Karpas-422 (cell line): ENCODE results near the gene SPECC1. TPM values are rescaled to one million over a fixed set of nuclear protein-coding genes. Genes with fewer than 3 reads are reported as not detected.
"Not testable (repeated sequence)": the region's sequence is repeated elsewhere in the genome, so short reads cannot be mapped to it uniquely, and the experiment has no call there.

Experiments
- DNase-seq: peaks from one replicate; pipeline ENCODE4 v3.0.0-alpha.2; 2015
- H2AFZ ChIP-seq: fragments of 200-600 bp; sonication (generic); 2 replicates; pipeline ENCODE4 v1.6.1; 2014; ENCODE audit warnings: antibody characterized with exemption, low read length, mixed read lengths
- H3K27ac ChIP-seq: fragments of 200-600 bp; sonication (generic); 2 replicates; pipeline ENCODE4 v1.5.1; 2014; ENCODE audit warnings: mild to moderate bottlenecking, low read length, moderate library complexity
- H3K27me3 ChIP-seq: fragments of 200-600 bp; sonication (generic); 2 replicates; pipeline ENCODE4 v1.6.1; 2014; ENCODE audit warnings: low read length, mixed read lengths
- H3K36me3 ChIP-seq: fragments of 200-600 bp; sonication (generic); 2 replicates; pipeline ENCODE4 v1.6.1; 2014; ENCODE audit warnings: low read length, mixed read lengths; ENCODE audit not compliant: insufficient read depth
- H3K4me1 ChIP-seq: fragments of 200-600 bp; sonication (generic); 2 replicates; pipeline ENCODE4 v1.6.1; 2014; ENCODE audit warnings: mild to moderate bottlenecking, low read length, mixed read lengths
- H3K4me2 ChIP-seq: fragments of 200-600 bp; sonication (generic); 2 replicates; pipeline ENCODE4 v1.6.1; 2014; ENCODE audit warnings: low read length, low read depth, mild to moderate bottlenecking; ENCODE audit not compliant: poor library complexity, severe bottlenecking
- H3K4me3 ChIP-seq: fragments of 200-600 bp; sonication (generic); 2 replicates; pipeline ENCODE4 v1.5.1; 2014; ENCODE audit warnings: mild to moderate bottlenecking, antibody characterized with exemption, low read length, mixed read lengths
- H3K79me2 ChIP-seq: fragments of 200-600 bp; sonication (generic); 2 replicates; pipeline ENCODE4 v1.6.1; 2014; ENCODE audit warnings: mild to moderate bottlenecking, low read length, mixed read lengths
- H3K9ac ChIP-seq: fragments of 200-600 bp; sonication (generic); 2 replicates; pipeline ENCODE4 v1.6.0; 2014; ENCODE audit warnings: low read length
- H3K9me2 ChIP-seq: fragments of 200-600 bp; sonication (generic), shearing (Covaris generic); replicated peaks from 2 replicates; pipeline ENCODE4 v1.6.0; 2014; ENCODE audit warnings: mild to moderate bottlenecking, low read length, moderate library complexity; ENCODE audit not compliant: insufficient read depth
- H3K9me3 ChIP-seq: fragments of 300-700, 200-600 bp; sonication (generic); 2 replicates; pipeline ENCODE4 v1.6.1; 2014; ENCODE audit warnings: low read length, mixed read lengths
- H4K20me1 ChIP-seq: fragments of 200-600 bp; sonication (generic); 2 replicates; pipeline ENCODE4 v1.6.1; 2014; ENCODE audit warnings: mild to moderate bottlenecking, antibody characterized with exemption, low read length, low read depth; ENCODE audit not compliant: insufficient read depth
- total RNA-seq: library from RNA; depleted of rRNA; stranded (reverse); fragments of >200 nt; shearing (Covaris generic); gene quantifications from 2 replicates; pipeline ENCODE4 v1.2.3, GENCODE V29; 2014; ENCODE audit warnings: low replicate concordance

The SPECC1 gene
- total RNA-seq, 1 experiment from 2014 or later = not detected

- no peaks in the 10 kb centered on the region for H3K27me3 ChIP-seq
- H3K79me2 ChIP-seq = no peaks in the 10 kb centered on the region
- H3K36me3 ChIP-seq = no peaks in the 10 kb centered on the region
- no peak overlapping the region for H3K4me3 ChIP-seq
- H3K27ac ChIP-seq = no peak overlapping the region
- H3K9me2 ChIP-seq = no peaks in the 10 kb centered on the region
- H3K9me3 ChIP-seq = no peaks in the 10 kb centered on the region
- H3K9ac ChIP-seq = no peak overlapping the region
- no peak overlapping the region for H2AFZ ChIP-seq
- H3K4me1 ChIP-seq = no peaks in the 10 kb centered on the region
- no peak overlapping the region for H3K4me2 ChIP-seq
- H4K20me1 ChIP-seq = no peaks in the 10 kb centered on the region
- no peak for DNase-seq
These were observed 62.9 kb downstream of the SPECC1 start for GRCh38 chr17:20071824-20072691.

DNA sequence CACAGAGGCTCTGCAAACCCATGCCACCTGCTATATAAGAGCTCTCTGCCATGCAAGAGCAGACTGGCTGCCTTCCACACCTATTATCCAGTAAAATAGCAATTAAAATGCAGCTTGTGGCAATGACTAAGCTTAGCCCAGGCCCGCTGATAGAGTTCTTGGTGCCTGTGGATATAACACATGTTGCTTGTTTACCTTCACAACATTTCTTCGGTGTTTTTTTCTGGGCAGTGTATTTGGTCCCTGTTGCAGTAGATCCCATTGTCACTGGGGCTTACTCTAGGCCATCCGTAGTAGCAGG lies 63.5 kb downstream of the SPECC1 start:
- Histone ChIP-seq H4K20me1 (no peaks in the 10 kb centered on the region), H3K4me3 (no peak overlapping the region), H3K4me1 (no peaks in the 10 kb centered on the region), H3K36me3 (no peaks in the 10 kb centered on the region), H3K4me2 (no peak overlapping the region), H3K9ac (no peak overlapping the region), H3K79me2 (no peaks in the 10 kb centered on the region), H2AFZ (no peak overlapping the region), H3K9me3 (no peaks in the 10 kb centered on the region), H3K27ac (no peak overlapping the region), H3K9me2 (no peaks in the 10 kb centered on the region), H3K27me3 (no peaks in the 10 kb centered on the region)
- no peak for DNase-seq

- H2AFZ ChIP-seq = no peak overlapping the region
- no peaks in the 10 kb centered on the region for H3K4me1 ChIP-seq
- H3K4me3 ChIP-seq = no peak overlapping the region
- no peak overlapping the region for H3K4me2 ChIP-seq
- H3K36me3 ChIP-seq = no peaks in the 10 kb centered on the region
- H3K79me2 ChIP-seq = no peaks in the 10 kb centered on the region
- no peaks in the 10 kb centered on the region for H3K9me3 ChIP-seq
- no peak for DNase-seq
- H3K27me3 ChIP-seq = no peaks in the 10 kb centered on the region
- no peaks in the 10 kb centered on the region for H3K9me2 ChIP-seq
- H3K27ac ChIP-seq = no peak overlapping the region
- H3K9ac ChIP-seq = no peak overlapping the region
- no peaks in the 10 kb centered on the region for H4K20me1 ChIP-seq
These were observed 64.2 kb downstream of the SPECC1 start for GRCh38 chr17:20073055-20073979.

DNA sequence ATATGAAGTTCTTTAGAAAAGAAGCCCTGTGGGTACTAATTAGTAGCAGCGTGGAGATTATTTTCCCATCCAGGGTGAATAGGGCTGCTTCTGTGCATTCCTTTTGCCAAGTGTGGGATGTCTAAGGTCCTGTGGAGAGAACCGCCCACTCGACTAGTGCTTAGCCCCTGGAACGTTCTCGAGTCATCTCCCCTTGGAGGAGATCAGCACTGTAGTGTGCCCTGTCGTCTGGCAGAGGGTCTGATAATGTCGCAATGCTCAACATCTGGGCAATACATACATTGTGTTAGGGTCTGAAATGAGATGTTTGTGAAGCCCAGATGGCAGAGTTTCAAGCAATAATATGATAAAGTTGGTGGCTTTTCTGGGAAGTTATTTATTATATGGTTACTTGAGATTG lies 64.8 kb downstream of the SPECC1 start:
- H3K79me2 ChIP-seq = no peaks in the 10 kb centered on the region
- H3K36me3 ChIP-seq = no peaks in the 10 kb centered on the region
- no peak for DNase-seq
- no peaks in the 10 kb centered on the region for H3K4me1 ChIP-seq
- no peak overlapping the region for H3K4me3 ChIP-seq
- no peak overlapping the region for H3K9ac ChIP-seq
- no peaks in the 10 kb centered on the region for H3K9me2 ChIP-seq
- H2AFZ ChIP-seq = no peak overlapping the region
- H3K4me2 ChIP-seq = no peak overlapping the region
- H3K9me3 ChIP-seq = no peaks in the 10 kb centered on the region
- no peaks in the 10 kb centered on the region for H4K20me1 ChIP-seq
- no peaks in the 10 kb centered on the region for H3K27me3 ChIP-seq
- H3K27ac ChIP-seq = no peak overlapping the region

GRCh38 chr17:20074489-20074888 lies 65.3 kb downstream of the SPECC1 start:
- Histone ChIP-seq H3K9me3 (no peaks in the 10 kb centered on the region), H4K20me1 (no peaks in the 10 kb centered on the region), H3K79me2 (no peaks in the 10 kb centered on the region), H3K4me1 (no peaks in the 10 kb centered on the region), H3K27ac (no peak overlapping the region), H3K27me3 (no peaks in the 10 kb centered on the region), H3K4me3 (no peak overlapping the region), H2AFZ (no peak overlapping the region), H3K36me3 (no peaks in the 10 kb centered on the region), H3K9me2 (no peaks in the 10 kb centered on the region), H3K9ac (no peak overlapping the region), H3K4me2 (no peak overlapping the region)
- no peak for DNase-seq

GRCh38 chr17:20076137-20076536 lies 67.0 kb downstream of the SPECC1 start:
- not testable (repeated sequence) for H2AFZ ChIP-seq, H3K9me3 ChIP-seq, DNase-seq, H3K36me3 ChIP-seq, H3K9ac ChIP-seq, H4K20me1 ChIP-seq, H3K4me1 ChIP-seq, H3K4me3 ChIP-seq, H3K4me2 ChIP-seq, H3K27ac ChIP-seq, H3K9me2 ChIP-seq, H3K27me3 ChIP-seq, H3K79me2 ChIP-seq

- no peaks in the 10 kb centered on the region for H3K9me3 ChIP-seq
- no peak overlapping the region for H3K4me2 ChIP-seq
- no peak for DNase-seq
- no peak overlapping the region for H3K4me3 ChIP-seq
- no peak overlapping the region for H3K27ac ChIP-seq
- H3K27me3 ChIP-seq = no peaks in the 10 kb centered on the region
- H4K20me1 ChIP-seq = no peaks in the 10 kb centered on the region
- H3K9me2 ChIP-seq = no peaks in the 10 kb centered on the region
- no peak overlapping the region for H3K9ac ChIP-seq
- no peaks in the 10 kb centered on the region for H3K4me1 ChIP-seq
- H3K36me3 ChIP-seq = no peaks in the 10 kb centered on the region
- no peak overlapping the region for H2AFZ ChIP-seq
- H3K79me2 ChIP-seq = no peaks in the 10 kb centered on the region
These were observed 69.0 kb downstream of the SPECC1 start for GRCh38 chr17:20077978-20078685.

- no peak overlapping the region for H3K4me3 ChIP-seq
- no peak overlapping the region for H3K4me2 ChIP-seq
- no peaks in the 10 kb centered on the region for H3K4me1 ChIP-seq
- no peak overlapping the region for H3K9ac ChIP-seq
- no peaks in the 10 kb centered on the region for H4K20me1 ChIP-seq
- no peaks in the 10 kb centered on the region for H3K27me3 ChIP-seq
- DNase-seq = no peak
- H2AFZ ChIP-seq = no peak overlapping the region
- no peak overlapping the region for H3K27ac ChIP-seq
- H3K36me3 ChIP-seq = no peaks in the 10 kb centered on the region
- no peaks in the 10 kb centered on the region for H3K79me2 ChIP-seq
- no peaks in the 10 kb centered on the region for H3K9me2 ChIP-seq
- H3K9me3 ChIP-seq = no peaks in the 10 kb centered on the region
These were observed 71.4 kb downstream of the SPECC1 start for GRCh38 chr17:20080513-20080912.
